Stimulated activated CD8-positive, alpha-beta memory T cell treated with anti-CD3 and anti-CD28 coated beads, Interleukin-7, amount 100 ng/mL, for 1 hour (primary cell): ENCODE measurements around the gene IRX1.

Source experiments
- DNase-seq, 2 donors: peaks; one replicate each; pipeline ENCODE4 v3.0.0-alpha.2; 2020; ENCODE audit warnings: low read depth in 2 of 2

IRX1 gene

DNA sequence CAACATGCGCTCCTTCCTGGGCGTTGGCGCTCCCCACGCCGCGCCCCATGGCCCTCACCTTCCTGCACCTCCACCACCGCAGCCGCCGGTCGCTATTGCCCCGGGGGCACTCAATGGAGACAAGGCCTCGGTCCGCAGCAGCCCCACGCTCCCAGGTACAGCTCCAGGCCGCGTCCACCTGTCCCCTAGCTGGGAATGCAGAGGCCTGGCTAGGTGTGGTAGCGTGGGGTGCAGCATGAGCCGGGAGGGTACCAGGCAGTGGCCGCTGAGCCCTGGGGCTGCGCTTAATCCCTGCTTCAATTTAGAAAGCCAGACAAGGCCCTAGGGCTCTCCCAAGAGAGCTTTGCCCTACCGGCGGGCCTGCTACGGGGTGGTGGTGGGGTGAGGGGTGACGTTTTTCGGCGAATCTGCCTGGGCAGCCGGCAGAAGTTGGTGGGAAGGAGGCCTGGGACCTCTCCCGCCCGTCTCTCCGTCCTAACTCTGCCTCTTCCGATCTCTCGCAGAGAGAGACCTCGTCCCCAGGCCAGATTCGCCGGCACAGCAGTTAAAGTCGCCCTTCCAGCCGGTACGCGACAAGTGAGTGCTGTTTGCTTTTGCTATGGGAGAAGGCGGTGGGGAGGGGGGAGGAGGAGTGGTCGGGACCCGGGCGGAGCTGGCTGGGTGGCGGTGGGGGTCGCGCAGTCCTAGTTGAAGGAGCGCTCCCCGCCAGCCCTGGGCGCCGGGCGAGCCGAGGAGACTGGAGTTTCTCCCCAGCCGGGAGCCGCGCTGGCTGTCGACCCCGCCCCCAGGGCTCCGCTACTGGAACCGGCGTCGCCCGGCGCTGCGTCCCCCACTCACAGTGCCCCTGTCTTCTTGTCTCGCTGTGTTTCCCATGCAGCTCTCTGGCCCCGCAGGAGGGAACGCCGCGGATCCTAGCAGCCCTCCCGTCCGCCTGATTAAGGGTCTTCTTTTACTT, 4.8 kb downstream of the IRX1 start:
- DNase-seq, result no peak

DNA sequence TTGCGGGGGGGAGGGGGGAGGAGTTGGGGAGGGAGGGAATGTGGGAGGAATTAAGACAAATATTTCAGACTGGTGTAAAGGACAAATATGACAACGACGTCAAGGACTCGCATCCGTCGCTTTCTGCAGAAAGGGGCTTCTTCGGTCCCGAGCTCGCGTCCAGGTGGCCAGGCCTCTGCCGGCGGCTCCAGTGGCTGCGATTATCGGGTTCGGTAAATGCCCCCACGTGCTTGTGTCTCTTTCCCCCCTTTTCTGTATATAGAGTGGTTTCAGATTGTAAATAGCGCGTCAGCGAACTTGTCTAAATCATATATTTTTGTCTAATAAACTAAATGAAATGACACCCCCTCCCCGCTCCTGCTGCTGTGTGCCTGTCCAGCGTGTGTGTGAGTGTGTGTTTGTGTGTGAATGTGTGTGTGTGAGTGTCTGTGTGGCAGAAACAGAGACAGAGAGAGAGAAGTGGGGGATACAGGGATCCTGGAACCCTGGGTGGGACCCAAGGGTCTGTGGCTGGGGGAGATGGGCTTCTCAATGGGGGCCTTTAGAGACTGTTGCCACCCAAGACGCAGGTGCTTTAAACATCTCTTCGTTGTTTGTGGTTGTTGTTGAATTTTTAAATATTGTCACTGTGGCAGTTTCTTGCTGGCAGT, 5.6 kb downstream of the IRX1 start:
- no peak for DNase-seq

DNA sequence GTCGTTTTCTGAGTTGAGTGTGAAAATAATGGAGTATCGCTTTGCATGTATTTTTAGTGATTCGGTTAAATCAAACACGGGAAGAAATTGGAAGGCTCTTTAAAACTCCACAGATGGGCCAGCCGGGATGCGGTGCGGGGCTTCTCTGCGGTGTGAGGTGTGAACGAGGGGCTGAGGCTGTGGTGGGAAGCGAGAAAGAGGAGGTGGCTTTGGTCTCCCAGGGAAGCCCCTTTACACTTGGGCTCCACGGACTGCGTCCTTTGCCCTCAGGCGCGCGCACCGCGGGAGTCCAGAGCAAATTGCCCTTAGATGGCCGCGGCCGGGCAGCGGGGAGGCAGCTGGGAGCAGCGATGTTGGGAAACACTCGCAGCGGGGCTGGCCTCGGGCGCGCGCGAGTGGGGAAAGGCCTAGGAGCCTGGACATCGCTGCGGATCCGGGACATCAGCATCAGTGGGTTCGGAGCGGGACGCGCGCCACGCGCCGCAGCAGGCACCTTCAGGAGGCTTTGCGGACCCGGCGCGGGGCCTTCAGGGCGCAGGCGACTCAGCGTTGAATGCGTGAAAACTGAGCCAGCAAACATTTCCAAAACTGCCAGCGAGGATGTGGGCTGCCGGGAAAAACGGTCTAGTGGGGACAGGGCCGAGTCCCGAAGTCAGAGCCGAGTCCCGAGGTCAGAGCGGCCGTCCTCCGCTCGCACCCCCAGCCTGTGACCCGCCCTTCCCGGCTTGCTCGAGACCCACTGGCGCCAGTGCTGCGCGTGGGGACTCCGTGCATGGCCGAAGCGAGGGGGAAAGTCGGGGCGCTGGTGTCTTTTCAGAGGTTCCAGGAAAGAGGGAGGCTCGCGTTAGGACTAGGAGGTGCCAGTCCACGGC, 6.5 kb downstream of the IRX1 start:
- no peak for DNase-seq

DNA sequence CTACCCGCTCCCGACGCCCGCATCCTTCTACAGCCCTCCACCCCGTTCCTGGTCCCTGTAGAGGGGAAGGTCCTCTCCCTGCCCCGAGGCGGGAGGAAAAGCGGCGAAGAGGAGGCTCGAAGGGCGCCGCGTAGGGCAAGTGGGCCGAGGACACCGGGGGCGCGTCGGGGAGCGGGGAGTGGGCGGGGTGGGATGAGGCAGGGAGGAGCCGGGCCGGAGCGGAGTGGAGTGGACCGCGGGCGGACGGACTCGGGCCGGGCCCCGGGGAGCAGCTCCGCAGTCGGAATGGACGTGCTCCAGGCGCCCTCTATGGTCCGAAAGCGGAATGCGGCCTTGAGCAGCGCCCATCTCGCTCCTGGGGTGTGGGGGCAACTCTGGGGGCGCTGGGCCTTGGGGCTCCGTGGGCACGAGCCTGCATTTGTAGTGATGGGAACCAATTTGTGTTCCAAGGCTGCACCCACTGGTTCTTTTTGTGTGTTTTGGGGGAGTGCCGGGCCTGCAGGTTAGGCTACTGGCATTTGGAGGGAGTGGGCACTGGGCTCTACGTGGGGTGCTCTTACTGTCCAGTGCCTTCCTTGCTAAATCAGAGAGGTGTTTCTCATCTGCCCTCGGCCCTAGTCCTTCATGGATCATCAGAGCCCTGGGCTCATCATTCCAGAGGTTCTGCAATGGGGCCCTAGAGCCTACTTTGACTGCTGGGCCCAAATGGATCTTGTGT, 7.3 kb downstream of the IRX1 start:
- no peak for DNase-seq

DNA sequence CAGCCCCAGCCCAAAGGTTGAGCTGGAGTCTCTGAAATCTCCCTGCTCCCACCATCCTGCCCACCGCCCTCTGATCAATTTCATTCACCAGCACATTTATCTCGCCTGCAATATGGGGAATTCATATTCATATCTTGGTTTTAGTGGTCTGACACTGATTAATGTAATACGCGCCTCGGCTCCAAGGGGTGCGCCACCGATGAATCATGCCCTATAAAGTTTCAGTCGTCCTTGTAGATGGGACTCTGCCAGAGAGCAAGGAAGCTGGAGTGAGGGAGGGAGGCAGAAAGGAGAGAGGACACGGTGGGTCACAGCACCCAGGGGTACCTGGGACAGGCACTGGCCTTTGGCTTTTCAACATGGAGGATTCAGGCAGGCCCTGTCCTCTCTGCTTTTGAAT, 8.9 kb downstream of the IRX1 start:
- DNase-seq, result no peak

DNA sequence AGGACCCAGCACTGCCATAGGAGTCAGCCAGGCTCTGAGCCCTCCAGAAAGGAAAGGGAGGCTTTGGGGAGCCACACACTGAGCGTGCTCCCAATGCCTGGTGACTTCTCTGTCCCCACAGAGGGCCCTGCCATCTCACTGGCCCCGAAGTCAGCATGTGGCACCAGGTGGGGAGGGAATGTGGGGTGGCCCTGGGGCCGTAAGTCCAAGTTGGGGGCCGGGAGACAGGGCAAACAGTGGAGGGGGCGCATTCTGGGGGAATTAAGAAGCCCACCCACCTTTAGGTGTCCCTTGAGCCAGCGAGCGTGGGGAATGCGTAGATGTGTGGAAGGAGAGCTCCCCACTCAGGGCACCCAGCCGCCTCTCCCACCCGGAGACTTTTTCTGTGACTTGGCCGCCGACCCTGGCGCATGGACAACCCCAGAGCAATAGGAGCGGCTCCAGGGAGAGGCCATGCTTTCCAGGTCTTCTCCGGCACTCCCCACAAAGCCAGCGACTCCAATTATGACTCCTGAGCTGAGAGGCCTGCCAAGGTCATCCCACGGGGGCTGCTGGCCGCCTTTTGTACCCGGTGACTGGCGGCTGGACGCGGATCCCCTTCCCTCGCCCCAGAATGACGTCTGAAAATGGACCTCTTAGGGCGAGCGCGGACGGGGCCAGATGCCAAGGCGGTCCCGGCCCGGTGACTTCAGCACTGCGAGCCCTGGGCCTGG, 9.8 kb downstream of the IRX1 start:
- DNase-seq, result no peak

DNA sequence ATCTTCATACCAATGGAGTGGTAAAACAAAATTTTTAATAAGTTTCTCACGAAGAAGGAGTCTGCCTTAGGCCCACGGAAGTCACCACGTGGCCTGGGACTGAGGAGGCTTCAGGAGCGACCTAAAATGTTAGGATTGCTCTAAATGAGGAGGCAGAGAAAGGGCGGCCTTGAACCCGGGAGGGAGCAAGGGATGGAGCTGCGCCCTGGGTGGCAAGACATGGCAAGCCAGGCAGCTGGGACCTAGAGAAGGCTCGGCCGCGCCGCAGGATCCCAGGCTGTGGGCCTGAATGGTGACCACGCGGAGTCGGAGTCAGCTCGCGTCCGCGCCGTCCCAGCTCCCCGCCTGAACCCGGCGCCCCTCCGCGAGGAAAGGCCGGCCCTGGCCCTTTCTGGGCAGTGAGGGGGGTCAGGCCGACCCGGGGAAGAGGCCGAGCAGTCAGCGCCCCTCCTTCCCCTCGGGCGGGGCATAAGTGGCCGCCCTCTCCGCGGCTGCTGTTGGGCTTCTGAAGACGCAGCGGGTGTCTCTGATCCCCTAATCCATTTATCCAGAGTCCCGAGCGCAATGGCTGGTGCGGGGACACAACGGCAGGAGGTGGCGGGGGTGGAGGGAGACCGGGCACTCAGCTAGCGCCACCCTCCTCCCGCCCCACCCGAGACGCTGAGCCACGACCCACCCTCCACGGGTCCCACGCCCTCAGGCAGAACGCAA, 10.6 kb downstream of the IRX1 start:
- no peak for DNase-seq

DNA sequence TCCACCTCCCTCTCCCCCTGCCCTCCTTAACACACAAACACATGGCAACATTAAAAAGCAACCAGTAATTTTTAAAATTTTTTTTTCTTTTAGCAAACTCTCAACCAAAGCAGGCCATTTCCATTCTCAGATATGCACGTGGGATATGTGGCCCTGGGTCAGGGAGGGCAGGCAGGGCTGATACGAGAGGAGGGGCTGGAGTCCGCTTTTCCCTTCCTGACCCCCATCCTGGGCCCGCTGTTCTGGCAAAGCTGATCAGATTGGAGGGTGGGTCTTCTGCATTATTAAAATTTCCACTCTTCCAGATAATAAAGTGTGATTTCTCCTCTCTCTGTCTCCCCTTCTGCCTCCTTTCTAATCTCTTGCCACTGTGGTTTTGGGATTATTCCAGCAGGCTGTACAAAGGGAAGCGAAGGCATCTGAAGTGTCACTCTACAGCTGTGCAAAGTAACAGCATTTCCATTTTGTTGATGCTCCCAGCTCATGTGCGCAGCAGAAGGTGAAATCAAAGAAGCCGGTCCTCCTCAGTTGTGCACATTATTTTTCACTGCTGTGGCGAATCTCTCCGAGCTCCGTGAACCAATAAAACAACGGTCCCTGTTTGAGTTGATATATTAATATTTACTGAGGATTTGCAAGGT, 12.0 kb downstream of the IRX1 start:
- DNase-seq, result no peak

DNA sequence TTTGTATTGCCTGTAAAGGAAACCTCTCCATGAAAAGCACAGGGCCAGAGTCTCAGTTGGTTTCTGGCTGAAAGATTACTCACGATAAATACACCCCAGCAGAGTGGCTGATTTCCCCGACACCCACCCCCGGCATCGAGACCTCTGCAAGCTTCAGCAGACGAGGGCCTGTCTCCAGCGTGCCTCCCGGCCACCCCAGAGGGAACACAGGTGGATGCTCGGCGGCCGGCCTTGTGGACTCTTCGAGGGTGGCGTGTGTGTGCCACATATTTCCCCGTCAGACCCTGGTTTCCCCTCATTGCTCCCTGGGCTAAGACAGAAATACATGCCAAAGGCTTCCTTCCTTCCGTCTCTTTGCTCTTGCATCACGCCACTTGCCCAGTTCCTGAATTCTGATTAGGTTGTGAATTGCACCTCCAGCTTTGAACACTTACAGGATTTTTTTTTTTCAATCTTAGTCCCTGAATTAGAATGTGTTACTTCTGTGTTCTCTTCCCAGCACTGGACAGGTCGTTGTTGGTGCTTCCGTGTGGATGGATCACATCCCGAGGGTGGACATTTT, 13.6 kb downstream of the IRX1 start:
- DNase-seq, result no peak

DNA sequence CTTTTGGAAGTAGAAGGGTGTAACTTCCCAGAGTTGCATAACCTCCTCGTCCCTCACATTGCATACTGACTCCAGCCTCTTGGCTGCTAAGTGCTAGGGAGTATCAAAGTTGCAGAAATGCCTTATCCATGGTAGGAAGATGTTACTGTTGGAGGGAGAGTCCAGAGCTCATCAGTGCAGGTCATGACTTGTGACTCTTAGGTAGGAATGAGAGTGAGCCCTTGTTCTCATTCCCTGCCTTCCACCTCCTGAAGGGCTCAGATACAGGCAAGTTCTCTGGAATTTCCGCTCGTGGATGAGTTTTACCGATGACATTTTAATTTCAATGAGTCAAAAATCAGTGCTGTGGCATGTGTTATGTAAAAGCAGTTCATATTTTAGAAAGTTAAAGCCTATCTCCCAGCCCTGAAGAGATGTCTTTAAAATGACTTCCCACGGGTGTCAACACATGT, 17.0 kb downstream of the IRX1 start:
- no peak for DNase-seq

DNA sequence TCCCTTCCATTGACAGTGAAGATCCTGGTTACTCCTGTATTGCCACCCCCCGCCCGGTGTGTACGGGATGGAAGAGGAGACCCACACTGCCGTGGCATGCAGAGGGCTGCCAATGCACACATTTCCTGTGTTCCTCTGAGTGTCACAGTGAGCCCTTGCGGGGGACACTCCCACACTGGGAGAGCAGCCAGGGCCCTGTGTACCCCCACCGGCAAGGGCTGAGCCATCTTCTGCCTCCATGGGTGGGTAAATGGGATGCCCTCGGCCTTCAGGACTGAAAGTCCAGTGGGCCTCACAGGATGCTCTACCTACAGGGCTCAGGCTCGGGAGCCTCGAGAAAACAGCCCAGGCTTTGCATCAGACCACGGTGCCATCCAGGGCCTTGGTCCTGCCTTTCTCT, 18.1 kb downstream of the IRX1 start:
- no peak for DNase-seq

DNA sequence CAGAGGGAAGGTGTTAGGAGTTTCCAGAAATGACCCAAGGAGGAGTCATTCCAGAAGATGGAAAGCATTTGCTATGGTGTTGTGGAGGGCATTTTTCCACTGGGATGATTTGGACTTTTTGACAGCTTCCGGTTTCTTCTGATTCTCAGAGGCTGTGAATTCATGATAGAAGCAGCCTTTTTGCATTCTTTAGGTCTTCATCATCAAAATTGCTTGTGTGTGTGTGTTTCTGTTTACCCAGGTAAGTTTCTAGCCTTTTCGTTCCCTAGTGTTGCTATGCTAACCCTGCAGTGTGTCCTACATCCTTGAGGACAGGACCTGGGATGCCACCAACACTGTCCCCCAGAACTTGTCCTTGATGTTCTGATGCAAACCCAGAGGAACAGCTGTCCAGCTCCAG, 19.6 kb downstream of the IRX1 start:
- no peak for DNase-seq

DNA sequence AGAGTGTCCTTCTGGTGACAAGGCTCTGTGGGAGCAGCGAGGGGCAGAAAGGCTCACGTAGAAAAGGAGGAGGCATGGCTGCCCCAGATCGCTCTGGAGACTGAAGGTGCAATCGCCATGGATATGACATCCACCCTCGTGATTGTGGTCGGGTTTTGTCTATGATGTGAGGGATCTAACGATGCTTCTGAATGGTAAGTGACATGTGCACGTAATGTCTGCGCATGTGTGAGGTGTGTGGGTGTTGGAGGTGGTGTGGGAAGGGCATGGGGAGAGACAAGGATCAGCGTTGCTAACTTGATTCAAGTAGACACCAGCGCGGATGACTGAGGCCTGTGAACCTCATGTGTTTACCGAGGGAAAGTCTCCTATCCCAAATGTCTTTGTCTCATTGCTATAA, 20.2 kb downstream of the IRX1 start:
- no peak for DNase-seq

DNA sequence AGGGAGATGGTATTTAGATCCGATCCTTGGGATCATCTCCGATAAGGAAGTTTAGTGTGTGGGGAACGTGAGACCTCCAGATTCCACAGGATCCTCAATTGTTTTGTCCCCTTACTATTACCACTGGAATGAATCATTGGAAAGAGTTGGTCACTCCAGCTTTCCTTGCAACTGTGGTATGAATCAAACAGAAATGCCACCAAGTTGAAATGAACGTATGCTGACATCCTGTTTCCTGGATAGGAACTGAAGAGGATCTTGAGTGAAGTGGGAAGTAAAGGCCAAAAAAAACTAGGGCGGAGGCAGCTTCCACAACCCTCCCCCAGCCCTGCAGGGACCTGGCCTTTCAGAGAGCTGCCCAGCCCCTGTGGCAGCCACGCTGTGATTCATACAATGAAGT, 23.9 kb downstream of the IRX1 start:
- no peak for DNase-seq

DNA sequence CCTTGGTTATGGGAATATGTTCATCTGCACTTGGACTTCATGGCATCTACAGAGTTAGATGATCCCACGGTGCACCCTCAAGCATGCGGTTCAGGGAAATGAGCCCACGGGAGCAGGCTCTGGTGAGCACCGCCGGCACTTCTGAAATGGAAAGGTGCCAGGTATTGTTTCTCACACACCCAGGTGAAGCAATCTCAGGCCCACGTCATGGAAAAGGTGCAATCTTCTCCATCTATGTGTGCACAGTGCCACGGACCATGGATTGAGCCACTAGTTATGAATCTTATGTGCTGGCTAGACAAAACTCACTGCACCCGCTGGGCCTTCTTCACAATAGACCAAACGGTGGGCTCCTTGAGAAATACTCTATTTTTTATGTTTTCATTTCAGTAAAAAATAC, 27.3 kb downstream of the IRX1 start:
- no peak for DNase-seq

DNA sequence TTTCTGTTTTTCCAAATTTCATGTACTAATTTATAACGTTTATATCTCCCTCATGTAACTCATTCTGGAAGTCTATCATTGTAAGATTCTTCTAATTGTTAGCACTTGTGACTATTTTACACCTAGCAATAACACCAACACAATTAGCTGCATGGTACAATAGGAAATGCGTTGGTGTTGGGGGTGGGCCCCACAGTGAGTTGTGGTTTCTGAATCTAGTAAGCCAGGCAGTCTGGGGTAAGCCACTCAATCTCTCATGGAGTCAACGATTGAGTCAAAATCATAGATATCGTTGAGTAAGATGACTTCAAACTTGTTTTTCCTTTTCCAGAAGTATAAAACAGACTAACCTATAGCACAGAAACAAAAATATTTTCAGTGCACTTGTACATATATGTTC, 30.0 kb downstream of the IRX1 start:
- no peak for DNase-seq

DNA sequence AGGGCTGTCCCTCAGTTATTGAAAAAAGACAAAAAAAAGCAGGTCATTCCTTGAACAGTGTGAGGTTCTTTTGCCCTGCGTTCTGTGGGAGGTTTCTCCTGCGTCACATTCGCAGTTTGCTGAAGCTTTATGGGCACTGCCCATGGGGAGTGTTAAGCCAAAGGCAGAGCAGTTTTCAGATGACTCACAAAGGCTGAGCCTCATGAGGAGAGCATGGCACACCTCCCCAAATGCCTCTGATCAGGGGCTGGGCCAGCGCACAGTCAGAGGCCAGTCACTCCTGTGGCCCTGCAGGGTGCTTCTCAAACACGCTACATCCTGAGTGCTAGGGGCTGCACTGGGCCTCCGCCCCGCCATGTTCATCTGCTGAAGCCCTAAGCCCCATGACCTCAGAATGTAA, 38.4 kb downstream of the IRX1 start:
- DNase-seq, result no peak

DNA sequence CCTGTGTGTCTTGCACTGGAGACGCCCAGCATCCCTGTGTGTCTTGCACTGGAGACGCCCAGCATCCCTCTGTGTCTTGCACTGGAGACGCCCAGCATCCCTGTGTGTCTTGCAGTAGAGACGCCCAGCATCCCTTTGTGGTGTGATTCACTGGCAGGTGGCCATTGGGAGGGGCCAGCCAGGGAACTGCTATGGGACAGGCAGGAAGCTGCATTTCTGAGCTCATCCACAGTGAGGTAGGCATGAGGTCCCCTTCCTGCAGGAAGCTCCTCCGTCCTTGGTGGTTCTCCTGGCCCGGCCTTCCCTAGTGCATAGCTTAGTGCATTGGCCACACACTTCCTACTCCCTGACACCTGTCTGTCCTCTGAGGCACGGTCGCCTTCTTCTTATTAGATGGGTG, 43.5 kb downstream of the IRX1 start:
- DNase-seq, result no peak

DNA sequence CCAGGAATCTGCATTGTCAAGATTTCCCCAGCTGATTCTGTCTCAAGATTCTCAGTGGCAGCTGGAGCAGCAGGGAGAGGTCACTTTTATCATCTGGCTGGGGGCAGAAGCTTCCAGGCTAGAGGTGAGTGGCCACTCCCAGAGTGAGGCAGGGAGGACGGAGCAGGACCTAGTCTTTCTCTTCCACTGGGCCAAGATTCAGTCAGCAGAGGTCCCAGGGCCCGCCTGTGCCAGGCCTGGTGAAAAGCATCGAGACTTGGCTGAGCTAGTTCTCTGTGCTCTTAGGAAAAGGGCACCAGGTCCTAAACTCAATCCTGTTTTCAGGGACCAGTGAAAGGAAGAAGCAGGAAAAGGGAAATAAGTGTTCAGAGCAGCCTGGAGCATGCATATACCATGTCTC, 46.6 kb downstream of the IRX1 start:
- no peak for DNase-seq

DNA sequence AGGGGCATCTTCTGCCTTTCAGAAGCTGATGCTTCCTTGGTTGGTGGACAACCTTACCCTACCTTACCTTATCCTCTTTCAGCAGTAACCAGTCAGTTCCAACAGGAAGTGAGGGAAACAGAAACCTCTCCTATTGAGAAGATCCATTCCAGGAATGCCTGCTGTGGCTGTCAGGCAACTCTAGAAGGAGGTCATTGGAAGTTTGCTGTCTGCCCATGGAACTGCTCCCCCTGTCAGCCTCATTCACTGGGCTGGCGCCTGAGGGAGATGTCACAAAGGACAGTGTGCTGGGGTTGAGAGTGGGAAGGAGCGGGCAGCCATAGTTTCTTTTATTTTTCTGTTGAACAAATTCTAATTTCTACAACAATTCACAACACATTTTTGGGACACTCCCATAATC, 54.7 kb downstream of the IRX1 start:
- no peak for DNase-seq
